Cardiac fibroblast (primary cell): ENCODE measurements around the gene ITGB1BP1.
"Not testable (repeated sequence)": the region's sequence is repeated elsewhere in the genome, so short reads cannot be mapped to it uniquely, and the experiment has no call there.

Experiments
- DNase-seq, 2 donors: peaks; one replicate each; pipeline versions ENCODE4 v3.0.0 to v3.0.0-alpha.2; 2010; ENCODE audit warnings: low read depth in 2 of 2
- H3K4me3 ChIP-seq, 2 donors: replicated peaks in 1 of 2; 1 replicate in 1 of 2; 2 replicates in 1 of 2; pipeline ENCODE4 v1.5.1; 2011; ENCODE audit warnings: low read depth in 2 of 2, low read length in 2 of 2, mild to moderate bottlenecking in 2 of 2, moderate library complexity in 1 of 2
- CTCF ChIP-seq: IDR thresholded peaks from one replicate; pipeline ENCODE4 v1.5.1; 2011; ENCODE audit warnings: low read depth, mild to moderate bottlenecking, low read length, inconsistent platforms

Gene ITGB1BP1

GRCh38 chr2:9403924-9404323 is 19.4 kb downstream of the ITGB1BP1 start:
- no peak for TF ChIP-seq CTCF
- no peak overlapping the region for H3K4me3 ChIP-seq
- DNase-seq, result peak; percentile 19 to 51

GRCh38 chr2:9401646-9402371 is 21.5 kb downstream of the ITGB1BP1 start:
- TF ChIP-seq CTCF, result no peak
- no peak overlapping the region for H3K4me3 ChIP-seq
- no peak for DNase-seq

GRCh38 chr2:9401059-9401547 is 22.2 kb downstream of the ITGB1BP1 start:
- no peak overlapping the region for H3K4me3 ChIP-seq
- DNase-seq, result no peak
- TF ChIP-seq CTCF, result no peak

- DNase-seq, result no peak
- H3K4me3 ChIP-seq, result no peak overlapping the region
- TF ChIP-seq CTCF, result no peak
Observed at GRCh38 chr2:9400268-9401058, 22.9 kb downstream of the ITGB1BP1 start.

- no peak overlapping the region for H3K4me3 ChIP-seq
- DNase-seq, result no peak
- no peak for TF ChIP-seq CTCF
Observed at GRCh38 chr2:9398881-9399780, 24.2 kb downstream of the ITGB1BP1 start.

GRCh38 chr2:9398251-9398650 is 25.1 kb downstream of the ITGB1BP1 start:
- not testable (repeated sequence) for DNase-seq, H3K4me3 ChIP-seq
